HepG2 (cell line): ENCODE results near the gene ZNF667. TPM values are rescaled to one million over a fixed set of nuclear protein-coding genes. Genes with fewer than 3 reads are reported as not detected.

ENCODE experiments used
- ATAC-seq: fragments of 200-7000 bp; cut with Tn5 transposase; 3 replicates; pipeline ENCODE4 v1.9.1; 2020; ENCODE audit warnings: mild to moderate bottlenecking, moderate library complexity
- BruUV-seq: library from RNA; stranded (reverse); fragments of 400-500 nt; replicated peaks from 2 replicates; lab custom pipeline; 2021; lab: Mats Ljungman, UMichigan
- CTCF ChIA-PET: fragments of 300-600 bp; formaldehyde crosslinking; extraction: SDS; loops from one replicate; lab custom pipeline; 2021; ENCODE audit warnings: low total read pairs, inconsistent platforms, low intra/inter-chr PET ratio; lab: Yijun Ruan, JAX
- POLR2A ChIA-PET: fragments of 350-600 bp; sonication (Branson Sonifier 250); formaldehyde crosslinking; loops from one replicate; lab custom pipeline; 2020; ENCODE audit warnings: antibody characterized with exemption, inconsistent platforms; lab: Yijun Ruan, JAX
- DNase-seq: peaks from one replicate; pipeline ENCODE4 v3.0.0-alpha.2; 2015; ENCODE audit warnings: low spot score
- FAIRE-seq: peaks from 3 replicates; lab custom pipeline; 2011; peaks lifted over from hg19 to GRCh38; lab: Jason Lieb, UNC
- H2AFZ ChIP-seq: one replicate; pipeline ENCODE4 v1.6.1; 2011; ENCODE audit warnings: low read length, inconsistent platforms
- H3K27ac ChIP-seq: fragments of 300-600 bp; 3 replicates; pipeline ENCODE4 v1.8.0; 2011; ENCODE audit warnings: mixed run types, mild to moderate bottlenecking, mixed read lengths, low read length, inconsistent platforms; ENCODE audit not compliant: insufficient read depth; ENCODE audit errors: extremely low read length
- H3K27me3 ChIP-seq, 2 experiments: fragments of 200-600 bp in 1 of 2; 2 replicates in 1 of 2; 3 replicates in 1 of 2; pipeline versions ENCODE4 v1.6.0 to v1.8.0; 2011; ENCODE audit warnings: low read length in 2 of 2, mild to moderate bottlenecking in 2 of 2, moderate library complexity in 2 of 2, inconsistent platforms in 1 of 2; ENCODE audit not compliant: insufficient read depth in 2 of 2, control insufficient read depth in 1 of 2
- H3K36me3 ChIP-seq, 2 experiments: fragments of 200-600 bp in 1 of 2; replicated peaks in 1 of 2; 2 replicates in 1 of 2; 3 replicates in 1 of 2; pipeline versions ENCODE4 v1.5.1 to v1.8.0; 2011; ENCODE audit warnings: low read length in 2 of 2, inconsistent platforms in 1 of 2; ENCODE audit not compliant: insufficient read depth in 2 of 2, control insufficient read depth in 1 of 2
- H3K4me1 ChIP-seq: 2 replicates; pipeline ENCODE4 v1.5.1; 2012; ENCODE audit warnings: low read length, inconsistent platforms; ENCODE audit not compliant: insufficient read depth
- H3K4me2 ChIP-seq: 2 replicates; pipeline ENCODE4 v1.6.0; 2011; ENCODE audit warnings: low read depth, low read length, inconsistent platforms
- H3K4me3 ChIP-seq, 3 experiments: fragments of 200-600 bp in 1 of 3; sonication (generic), shearing (Covaris generic) in 1 of 3; replicated peaks in 1 of 3; 2 replicates each; pipeline ENCODE4 v1.5.1; 2011 to 2016; ENCODE audit warnings: low read length in 3 of 3, inconsistent platforms in 2 of 3, low read depth in 2 of 3, mild to moderate bottlenecking in 2 of 3, control low read depth in 1 of 3, mixed read lengths in 1 of 3; ENCODE audit not compliant: insufficient read depth in 1 of 3
- H3K79me2 ChIP-seq: one replicate; pipeline ENCODE4 v1.6.1; 2011; ENCODE audit warnings: low read length, inconsistent platforms; ENCODE audit not compliant: insufficient read depth
- H3K9ac ChIP-seq: 2 replicates; pipeline ENCODE4 v1.6.0; 2011; ENCODE audit warnings: mild to moderate bottlenecking, low read depth, low read length, inconsistent platforms; ENCODE audit not compliant: insufficient read depth
- H3K9me3 ChIP-seq: 2 replicates; pipeline ENCODE4 v1.5.1; 2012; ENCODE audit warnings: mild to moderate bottlenecking, low read length
- H4K20me1 ChIP-seq: 2 replicates; pipeline ENCODE4 v1.6.0; 2011; ENCODE audit warnings: inconsistent platforms, mild to moderate bottlenecking, low read length, moderate library complexity; ENCODE audit not compliant: insufficient read depth
- CTCF ChIP-seq: sonication (generic); formaldehyde crosslinking; IDR thresholded peaks from 2 replicates; pipeline ENCODE4 v1.5.0; 2020; ENCODE audit warnings: mild to moderate bottlenecking, missing genetic modification reagents, moderate library complexity
- EED ChIP-seq: sonication (generic); formaldehyde crosslinking; IDR thresholded peaks from 2 replicates; pipeline ENCODE4 v1.5.0; 2020; ENCODE audit warnings: mild to moderate bottlenecking, missing genetic modification reagents
- NR2C2 ChIP-seq: sonication (generic); formaldehyde crosslinking; IDR thresholded peaks from 2 replicates; pipeline ENCODE4 v1.4.0; 2020; ENCODE audit warnings: missing genetic modification reagents, mild to moderate bottlenecking, moderate library complexity, borderline replicate concordance
- RNF2 ChIP-seq: fragments of 450-650 bp; conservative IDR thresholded peaks from 2 replicates; pipeline ENCODE4 v1.6.1; 2016; ENCODE audit warnings: low read depth
- SNAI1 ChIP-seq: sonication (generic); formaldehyde crosslinking; IDR thresholded peaks from 2 replicates; pipeline ENCODE4 v1.5.0; 2020; ENCODE audit warnings: mild to moderate bottlenecking, missing genetic modification reagents, borderline replicate concordance
- TBX2 ChIP-seq: sonication (generic); formaldehyde crosslinking; IDR thresholded peaks from 2 replicates; pipeline ENCODE4 v1.5.0; 2020; ENCODE audit warnings: missing genetic modification reagents, mild to moderate bottlenecking, borderline replicate concordance
- ZNF343 ChIP-seq: sonication (generic); formaldehyde crosslinking; IDR thresholded peaks from 2 replicates; pipeline ENCODE4 v1.4.0; 2020; ENCODE audit warnings: mild to moderate bottlenecking, missing genetic modification reagents
- ZNF800 ChIP-seq: sonication (generic); formaldehyde crosslinking; IDR thresholded peaks from 2 replicates; pipeline ENCODE4 v1.4.0; 2020; ENCODE audit warnings: missing genetic modification reagents
- WGBS: methylation state at CpG from one replicate; pipeline ENCODE4 v1.1.6; 2017; ENCODE audit warnings: low lambda C conversion rate; 5-methylcytosine and 5-hydroxymethylcytosine counted together
- in situ Hi-C: cut with HindIII; loops from 2 replicates; pipeline ENCODE4 v1.10.0; 2017; ENCODE audit warnings: low pct_unique_long_range_greater_than_20kb; ENCODE audit not compliant: extremely low pct_ligation_motif_present
- intact Hi-C: fragments of 100-400 bp; cut with micrococcal nuclease; formaldehyde crosslinking; loops from one replicate; pipeline ENCODE4 v1.10.0; 2022; ENCODE audit not compliant: unreplicated experiment
- polyA plus RNA-seq, 8 experiments: library from polyadenylated mRNA; depleted of rRNA in 3 of 8; stranded (reverse) in 7 of 8; unstranded in 1 of 8; fragments of >200 nt; fragmentation: Illumina TruSeq in 4 of 8; extraction: Trizol in 4 of 8; gene quantifications; 2 replicates each; pipeline versions ENCODE4 v1.2.1 to v1.2.3, GENCODE V29; 2011 to 2016; ENCODE audit warnings: low read depth in 4 of 8, missing spikeins in 1 of 8, mixed read lengths in 1 of 8; ENCODE audit not compliant: insufficient read depth in 1 of 8
- total RNA-seq, 5 experiments: library from RNA; depleted of rRNA; stranded (reverse); fragments of >200 nt; fragmentation: Illumina TruSeq; extraction: Trizol; gene quantifications; 2 replicates each; pipeline ENCODE4 v1.2.3, GENCODE V29; 2016; ENCODE audit warnings: low read depth in 1 of 5
- TF ChIP-seq, protein P1 (sequence below): sonication (generic); formaldehyde crosslinking; IDR thresholded peaks from 2 replicates; pipeline ENCODE4 v1.9.0; 2021; ENCODE audit warnings: mild to moderate bottlenecking, missing genetic modification reagents
- TF ChIP-seq, protein P2 (sequence below): conservative IDR thresholded peaks from 2 replicates; pipeline ENCODE4 v1.6.1; 2018; ENCODE audit warnings: missing genetic modification reagents

ZNF667 gene
- total and polyA plus RNA-seq, 2 of the 13 experiments (the other 11 are each of a cell fraction or from before 2014, with no cell fraction given) = not detected

DNA sequence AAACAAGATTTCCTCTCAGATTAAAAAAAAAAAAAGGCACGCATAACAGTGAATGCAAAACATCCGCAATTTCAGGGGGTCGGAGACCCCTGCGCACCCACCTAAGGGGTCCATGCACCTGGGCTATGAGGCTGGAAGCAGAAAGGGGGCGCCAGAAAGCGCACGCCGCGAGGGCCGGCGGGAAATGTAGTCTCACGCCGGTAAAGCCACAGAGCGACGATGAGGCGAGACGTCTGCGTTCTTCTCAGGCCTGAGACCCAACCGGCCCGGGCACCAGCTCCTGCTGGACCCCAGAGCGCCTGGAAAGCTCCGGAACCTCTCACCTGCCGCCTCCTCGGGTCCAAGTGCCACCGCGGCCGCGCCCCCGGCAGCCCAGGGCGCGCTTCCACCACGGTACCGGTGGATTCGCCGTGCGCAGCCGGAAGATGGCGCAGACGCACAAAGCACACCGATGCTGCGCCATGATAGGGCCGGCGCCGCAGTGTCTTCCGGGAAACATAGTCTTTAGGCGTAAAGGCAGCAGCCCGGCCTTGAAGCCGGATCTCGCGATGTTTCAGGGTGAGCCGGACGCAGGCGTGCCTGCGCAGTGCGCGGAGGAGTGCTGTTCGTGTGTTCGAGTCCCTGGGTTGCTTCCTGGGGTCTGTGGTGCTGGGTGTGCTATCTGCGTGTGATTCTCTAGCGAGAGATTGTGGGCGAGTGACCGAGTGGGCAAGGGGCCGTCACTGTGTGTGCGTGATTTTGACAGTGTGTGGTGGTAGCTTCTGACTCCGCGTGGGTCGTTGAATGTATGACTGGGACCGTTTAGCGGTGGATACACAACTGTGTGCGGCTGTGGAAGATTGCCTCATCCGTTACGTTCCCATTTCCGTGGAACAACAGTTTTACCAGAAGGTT lies 83.8 kb downstream of the ZNF667 start, which contains the start of gene ZNF582:
Gene ZNF582 (minus strand): TSS at position 416 of the 894 bp plus-strand sequence. CDS start 1,782 bp downstream, outside the sequence.
- H3K27ac ChIP-seq = peak within 1 kb of the TSS; percentile 79
- intact Hi-C loops = no loop called here
- H2AFZ ChIP-seq = peak within 1 kb of the TSS; percentile 30
- CTCF ChIA-PET = no interaction called here
- FAIRE-seq (no peak), ATAC-seq (peak; percentile 94), DNase-seq (peak; percentile 80)
- BruUV-seq = TSS peak; percentile 59
- in situ Hi-C loops = no loop called here
- H3K4me3 ChIP-seq = peak within 1 kb of the TSS; percentile 55 to 77 (median 59)
- 0 out of 2 replicates have a peak, but pooled peaks cover 4% of the 10 kb centered on the region for H3K4me1 ChIP-seq
- 56% methylated on average over 58 of the region's 73 CpGs for WGBS
- peak within 1 kb of the TSS; percentile 78 for H3K9ac ChIP-seq
- H3K36me3 ChIP-seq = peaks cover 0 to 2% of the 10 kb centered on the region in 2 experiments; a peak in 1 of 5 replicates
- no peaks in the 10 kb centered on the region for H3K79me2 ChIP-seq
- peaks cover 56% of the 10 kb centered on the region for H3K9me3 ChIP-seq
- no peaks in the 10 kb centered on the region for H3K27me3 ChIP-seq
- peak within 1 kb of the TSS; percentile 52 for H3K4me2 ChIP-seq
- H4K20me1 ChIP-seq = no peaks in the 10 kb centered on the region
- POLR2A ChIA-PET = interaction anchor here (2.2 kb wide), 1 partner anchor 10 kb away, joined by 6 read pairs; the partner anchor contains the start of gene ZNF583
- peak; percentile 52; the same call in 1 of the 2 replicates for TF ChIP-seq TBX2 (CRISPR knock-in tag)
- TF ChIP-seq, protein P1, sequence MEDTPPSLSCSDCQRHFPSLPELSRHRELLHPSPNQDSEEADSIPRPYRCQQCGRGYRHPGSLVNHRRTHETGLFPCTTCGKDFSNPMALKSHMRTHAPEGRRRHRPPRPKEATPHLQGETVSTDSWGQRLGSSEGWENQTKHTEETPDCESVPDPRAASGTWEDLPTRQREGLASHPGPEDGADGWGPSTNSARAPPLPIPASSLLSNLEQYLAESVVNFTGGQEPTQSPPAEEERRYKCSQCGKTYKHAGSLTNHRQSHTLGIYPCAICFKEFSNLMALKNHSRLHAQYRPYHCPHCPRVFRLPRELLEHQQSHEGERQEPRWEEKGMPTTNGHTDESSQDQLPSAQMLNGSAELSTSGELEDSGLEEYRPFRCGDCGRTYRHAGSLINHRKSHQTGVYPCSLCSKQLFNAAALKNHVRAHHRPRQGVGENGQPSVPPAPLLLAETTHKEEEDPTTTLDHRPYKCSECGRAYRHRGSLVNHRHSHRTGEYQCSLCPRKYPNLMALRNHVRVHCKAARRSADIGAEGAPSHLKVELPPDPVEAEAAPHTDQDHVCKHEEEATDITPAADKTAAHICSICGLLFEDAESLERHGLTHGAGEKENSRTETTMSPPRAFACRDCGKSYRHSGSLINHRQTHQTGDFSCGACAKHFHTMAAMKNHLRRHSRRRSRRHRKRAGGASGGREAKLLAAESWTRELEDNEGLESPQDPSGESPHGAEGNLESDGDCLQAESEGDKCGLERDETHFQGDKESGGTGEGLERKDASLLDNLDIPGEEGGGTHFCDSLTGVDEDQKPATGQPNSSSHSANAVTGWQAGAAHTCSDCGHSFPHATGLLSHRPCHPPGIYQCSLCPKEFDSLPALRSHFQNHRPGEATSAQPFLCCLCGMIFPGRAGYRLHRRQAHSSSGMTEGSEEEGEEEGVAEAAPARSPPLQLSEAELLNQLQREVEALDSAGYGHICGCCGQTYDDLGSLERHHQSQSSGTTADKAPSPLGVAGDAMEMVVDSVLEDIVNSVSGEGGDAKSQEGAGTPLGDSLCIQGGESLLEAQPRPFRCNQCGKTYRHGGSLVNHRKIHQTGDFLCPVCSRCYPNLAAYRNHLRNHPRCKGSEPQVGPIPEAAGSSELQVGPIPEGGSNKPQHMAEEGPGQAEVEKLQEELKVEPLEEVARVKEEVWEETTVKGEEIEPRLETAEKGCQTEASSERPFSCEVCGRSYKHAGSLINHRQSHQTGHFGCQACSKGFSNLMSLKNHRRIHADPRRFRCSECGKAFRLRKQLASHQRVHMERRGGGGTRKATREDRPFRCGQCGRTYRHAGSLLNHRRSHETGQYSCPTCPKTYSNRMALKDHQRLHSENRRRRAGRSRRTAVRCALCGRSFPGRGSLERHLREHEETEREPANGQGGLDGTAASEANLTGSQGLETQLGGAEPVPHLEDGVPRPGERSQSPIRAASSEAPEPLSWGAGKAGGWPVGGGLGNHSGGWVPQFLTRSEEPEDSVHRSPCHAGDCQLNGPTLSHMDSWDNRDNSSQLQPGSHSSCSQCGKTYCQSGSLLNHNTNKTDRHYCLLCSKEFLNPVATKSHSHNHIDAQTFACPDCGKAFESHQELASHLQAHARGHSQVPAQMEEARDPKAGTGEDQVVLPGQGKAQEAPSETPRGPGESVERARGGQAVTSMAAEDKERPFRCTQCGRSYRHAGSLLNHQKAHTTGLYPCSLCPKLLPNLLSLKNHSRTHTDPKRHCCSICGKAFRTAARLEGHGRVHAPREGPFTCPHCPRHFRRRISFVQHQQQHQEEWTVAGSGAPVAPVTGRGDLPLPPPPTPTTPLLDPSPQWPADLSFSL (CRISPR knock-in tag) = no peak
- 0 out of 2 replicates have a peak, but pooled peaks have one; percentile 39 for TF ChIP-seq ZNF343 (CRISPR knock-in tag)
- TF ChIP-seq NR2C2 = peak; percentile 51; the same call in 1 of the 2 replicates
- TF ChIP-seq ZNF800 (CRISPR knock-in tag) = peak; percentile 30; the same call in 1 of the 2 replicates
- TF ChIP-seq RNF2 = no peak
- TF ChIP-seq SNAI1 (CRISPR knock-in tag) = no peak
- TF ChIP-seq, protein P2, sequence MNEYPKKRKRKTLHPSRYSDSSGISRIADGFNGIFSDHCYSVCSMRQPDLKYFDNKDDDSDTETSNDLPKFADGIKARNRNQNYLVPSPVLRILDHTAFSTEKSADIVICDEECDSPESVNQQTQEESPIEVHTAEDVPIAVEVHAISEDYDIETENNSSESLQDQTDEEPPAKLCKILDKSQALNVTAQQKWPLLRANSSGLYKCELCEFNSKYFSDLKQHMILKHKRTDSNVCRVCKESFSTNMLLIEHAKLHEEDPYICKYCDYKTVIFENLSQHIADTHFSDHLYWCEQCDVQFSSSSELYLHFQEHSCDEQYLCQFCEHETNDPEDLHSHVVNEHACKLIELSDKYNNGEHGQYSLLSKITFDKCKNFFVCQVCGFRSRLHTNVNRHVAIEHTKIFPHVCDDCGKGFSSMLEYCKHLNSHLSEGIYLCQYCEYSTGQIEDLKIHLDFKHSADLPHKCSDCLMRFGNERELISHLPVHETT (CRISPR knock-in tag) = no peak
- TF ChIP-seq EED = peak; percentile 82
- peak; percentile 73 for TF ChIP-seq CTCF (CRISPR knock-in tag)
